Endothelial cell of umbilical vein (primary cell): ENCODE measurements around the gene CAMK2G. TPM values are rescaled to one million over a fixed set of nuclear protein-coding genes. Genes with fewer than 3 reads are reported as not detected.

Experiments
- BruUV-seq: library from RNA; stranded (reverse); fragments of 400-500 nt; replicated peaks from 2 replicates; lab custom pipeline; 2021; lab: Mats Ljungman, UMichigan
- CTCF ChIA-PET: fragments of 300-600, 350-600 bp; sonication (Branson Sonifier 250); formaldehyde crosslinking; loops from one replicate; lab custom pipeline; 2021; ENCODE audit warnings: antibody characterized with exemption, inconsistent platforms; lab: Charles Lee
- POLR2A ChIA-PET: fragments of 300-600, 350-600 bp; sonication (Branson Sonifier 250); formaldehyde crosslinking; loops from one replicate; lab custom pipeline; 2021; ENCODE audit warnings: antibody characterized with exemption, inconsistent platforms; lab: Charles Lee
- DNase-seq: peaks from one replicate; pipeline ENCODE4 v3.0.0-alpha.2; 2011; ENCODE audit warnings: low read depth, low spot score
- FAIRE-seq: peaks from 2 replicates; lab custom pipeline; 2011; peaks lifted over from hg19 to GRCh38; lab: Jason Lieb, UNC
- H2AFZ ChIP-seq: 2 replicates; pipeline ENCODE4 v1.6.0; 2012; ENCODE audit warnings: low read depth, low read length, control low read depth, inconsistent platforms
- H3K27ac ChIP-seq: 2 replicates; pipeline ENCODE4 v1.5.1; 2011; ENCODE audit warnings: low read depth, mild to moderate bottlenecking, control low read depth, low read length, moderate library complexity; ENCODE audit not compliant: insufficient read depth
- H3K27me3 ChIP-seq, 2 experiments: 2 replicates each; pipeline versions ENCODE4 v1.6.0 to v1.6.1; 2011; ENCODE audit warnings: low read length in 2 of 2, mixed read lengths in 1 of 2; ENCODE audit not compliant: control insufficient read depth in 2 of 2, insufficient read depth in 2 of 2
- H3K36me3 ChIP-seq, 2 experiments: 2 replicates in 1 of 2; 3 replicates in 1 of 2; pipeline ENCODE4 v1.5.1; 2011; ENCODE audit warnings: low read length in 2 of 2, mild to moderate bottlenecking in 1 of 2, moderate library complexity in 1 of 2; ENCODE audit not compliant: control insufficient read depth in 2 of 2, insufficient read depth in 2 of 2; ENCODE audit errors: extremely low read depth in 1 of 2
- H3K4me1 ChIP-seq: 3 replicates; pipeline ENCODE4 v1.5.1; 2011; ENCODE audit warnings: mild to moderate bottlenecking, low read length; ENCODE audit not compliant: control insufficient read depth, insufficient read depth; ENCODE audit errors: extremely low read depth
- H3K4me2 ChIP-seq: 2 replicates; pipeline ENCODE4 v1.6.1; 2011; ENCODE audit warnings: low read length, control low read depth, mixed read lengths; ENCODE audit not compliant: insufficient read depth
- H3K4me3 ChIP-seq, 3 experiments: fragments of 200-600 bp in 1 of 3; sonication (generic), shearing (Covaris generic) in 1 of 3; replicated peaks in 1 of 3; 2 replicates each; pipeline ENCODE4 v1.5.1; 2011 to 2016; ENCODE audit warnings: control low read depth in 3 of 3, low read length in 3 of 3, mild to moderate bottlenecking in 2 of 3, inconsistent platforms in 1 of 3, low read depth in 1 of 3, moderate library complexity in 1 of 3; ENCODE audit not compliant: insufficient read depth in 1 of 3
- H3K79me2 ChIP-seq: 2 replicates; pipeline ENCODE4 v1.6.0; 2012; ENCODE audit warnings: low read length, inconsistent platforms; ENCODE audit not compliant: control insufficient read depth, insufficient read depth
- H3K9ac ChIP-seq: replicated peaks from 2 replicates; pipeline ENCODE3; 2011; ENCODE audit warnings: low read length, control low read depth; ENCODE audit not compliant: insufficient read depth; ENCODE audit errors: extremely low read depth
- H3K9me1 ChIP-seq: replicated peaks from 3 replicates; pipeline ENCODE4 v1.6.0; 2011; ENCODE audit warnings: mild to moderate bottlenecking, low read length; ENCODE audit not compliant: control insufficient read depth, insufficient read depth; ENCODE audit errors: extremely low read depth
- H3K9me3 ChIP-seq: replicated peaks from 2 replicates; pipeline ENCODE4 v1.5.1; 2012; ENCODE audit warnings: low read length, inconsistent platforms; ENCODE audit not compliant: control insufficient read depth, insufficient read depth
- H4K20me1 ChIP-seq: replicated peaks from 2 replicates; pipeline ENCODE3; 2011; ENCODE audit warnings: mild to moderate bottlenecking, low read length; ENCODE audit not compliant: control insufficient read depth, insufficient read depth; ENCODE audit errors: extremely low read depth
- EZH2 ChIP-seq: IDR thresholded peaks from 2 replicates; pipeline ENCODE4 v1.6.1; 2012; ENCODE audit warnings: borderline replicate concordance, low read depth, mild to moderate bottlenecking, moderate library complexity, low read length, inconsistent platforms; ENCODE audit not compliant: severe bottlenecking
- FOS ChIP-seq: IDR thresholded peaks from 2 replicates; pipeline ENCODE4 v1.6.1; 2011; ENCODE audit warnings: mild to moderate bottlenecking, low read length, moderate library complexity, borderline replicate concordance; ENCODE audit not compliant: insufficient read depth
- GATA2 ChIP-seq: IDR thresholded peaks from 2 replicates; pipeline ENCODE4 v1.7.0; 2011; ENCODE audit warnings: low read depth, mild to moderate bottlenecking, moderate library complexity, mixed read lengths, low read length; ENCODE audit not compliant: insufficient read length, insufficient read depth
- JUN ChIP-seq: IDR thresholded peaks from 2 replicates; pipeline ENCODE4 v1.6.1; 2011; ENCODE audit warnings: borderline replicate concordance, low read depth; ENCODE audit not compliant: insufficient read length, insufficient read depth
- MYC ChIP-seq: IDR thresholded peaks from one replicate; pipeline ENCODE4 v1.6.1; 2011; ENCODE audit warnings: mild to moderate bottlenecking, low read depth, low read length
- POLR2A ChIP-seq: IDR thresholded peaks from 2 replicates; pipeline ENCODE4 v1.6.1; 2012; ENCODE audit warnings: low read depth, mild to moderate bottlenecking, control low read depth, low read length
- POLR2AphosphoS5 ChIP-seq: IDR thresholded peaks from 2 replicates; pipeline ENCODE4 v1.6.1; 2012; ENCODE audit warnings: low read depth, mild to moderate bottlenecking, control low read depth, low read length, moderate library complexity; ENCODE audit not compliant: insufficient read depth
- dilution Hi-C: fragments of 300-500 bp; cut with MboI; formaldehyde crosslinking; loops from one replicate; pipeline ENCODE4 v1.15.0; 2019; ENCODE audit warnings: low sequenced_read_pairs; ENCODE audit not compliant: extremely low pct_ligation_motif_present
- intact Hi-C: fragments of 100-400 bp; cut with micrococcal nuclease; formaldehyde crosslinking; loops from one replicate; pipeline ENCODE4 v1.10.0; 2022
- polyA plus RNA-seq, 4 experiments: library from polyadenylated mRNA; depleted of rRNA in 3 of 4; stranded (reverse) in 3 of 4; unstranded in 1 of 4; fragments of >200 nt; gene quantifications; 2 replicates each; pipeline versions ENCODE4 v1.2.1 to v1.2.3, GENCODE V29; 2011 to 2012; ENCODE audit warnings: missing spikeins in 1 of 4
- total RNA-seq: library from RNA; stranded (reverse); gene quantifications from 2 replicates; pipeline ENCODE4 v1.2.3, GENCODE V29; 2021
- TF ChIP-seq, protein P1 (sequence below), 2 donors: IDR thresholded peaks; 1 replicate in 1 of 2; 2 replicates in 1 of 2; pipeline ENCODE4 v1.5.1; 2011; ENCODE audit warnings: low read length in 2 of 2, mild to moderate bottlenecking in 2 of 2, moderate library complexity in 2 of 2, control low read depth in 1 of 2, inconsistent platforms in 1 of 2, low read depth in 1 of 2; ENCODE audit not compliant: insufficient read depth in 1 of 2; ENCODE audit errors: extremely low read depth in 1 of 2
- TF ChIP-seq, protein P2 (sequence below): IDR thresholded peaks from 2 replicates; pipeline ENCODE4 v1.6.1; 2011; ENCODE audit not compliant: insufficient read depth, insufficient read length

Gene CAMK2G
- total and polyA plus RNA-seq, 2 donors (not counting 3 experiments of a cell fraction or from before 2014, with no cell fraction given) = 27.2 to 33.6 TPM

DNA sequence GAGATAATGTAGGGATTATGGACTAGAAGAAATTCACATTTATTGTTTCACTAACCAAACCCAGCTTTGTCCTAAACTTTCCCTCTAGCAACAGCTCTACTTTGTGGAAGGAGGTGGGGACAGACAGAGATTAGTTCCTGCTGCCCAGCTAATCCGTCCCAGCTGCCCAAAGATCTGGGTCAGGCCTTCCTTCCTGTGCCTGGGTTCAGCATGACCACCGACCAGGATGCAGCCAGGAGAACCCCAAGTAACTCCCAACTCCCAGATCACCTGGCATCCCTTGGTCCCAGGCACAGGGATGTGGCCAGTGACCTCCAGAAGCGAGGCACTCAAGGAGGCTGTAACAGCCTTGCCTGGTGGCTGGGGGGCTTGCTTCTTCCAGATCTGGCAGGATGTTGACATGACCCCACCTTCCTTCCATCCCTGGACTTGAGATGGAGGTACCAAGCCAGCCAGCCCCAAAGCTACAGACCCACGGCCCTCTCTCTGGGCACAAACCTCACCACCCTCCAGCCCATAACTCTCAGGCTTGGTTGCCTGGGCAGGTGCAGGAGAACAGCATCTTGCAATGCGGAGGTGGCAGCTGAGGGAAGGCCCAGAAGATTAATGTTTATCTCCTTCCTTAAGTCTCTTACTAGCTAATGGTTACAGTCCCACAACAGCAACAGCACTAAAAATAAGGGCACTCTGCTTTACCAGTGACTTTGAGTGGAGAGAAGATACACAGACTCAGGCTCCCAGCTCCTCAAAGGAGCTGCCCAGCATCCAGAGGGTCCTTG is 11.1 kb downstream of the CAMK2G start:
- peaks cover 14% of the 10 kb centered on the region for H3K4me1 ChIP-seq
- no peaks in the 10 kb centered on the region for H3K9me1 ChIP-seq
- intact Hi-C loops (no loop called here), dilution Hi-C loops (no loop called here)
- BruUV-seq = no TSS peak
- no peaks in the 10 kb centered on the region for H3K79me2 ChIP-seq
- H3K4me2 ChIP-seq = no peak overlapping the region
- DNase-seq (no peak), FAIRE-seq (no peak)
- no peak overlapping the region for H2AFZ ChIP-seq
- no peaks in the 10 kb centered on the region for H3K27me3 ChIP-seq
- TF ChIP-seq POLR2AphosphoS5 = no peak
- TF ChIP-seq GATA2 = no peak
- no peak for TF ChIP-seq JUN
- no peak for TF ChIP-seq MYC
- TF ChIP-seq FOS = no peak
- TF ChIP-seq, protein P1, sequence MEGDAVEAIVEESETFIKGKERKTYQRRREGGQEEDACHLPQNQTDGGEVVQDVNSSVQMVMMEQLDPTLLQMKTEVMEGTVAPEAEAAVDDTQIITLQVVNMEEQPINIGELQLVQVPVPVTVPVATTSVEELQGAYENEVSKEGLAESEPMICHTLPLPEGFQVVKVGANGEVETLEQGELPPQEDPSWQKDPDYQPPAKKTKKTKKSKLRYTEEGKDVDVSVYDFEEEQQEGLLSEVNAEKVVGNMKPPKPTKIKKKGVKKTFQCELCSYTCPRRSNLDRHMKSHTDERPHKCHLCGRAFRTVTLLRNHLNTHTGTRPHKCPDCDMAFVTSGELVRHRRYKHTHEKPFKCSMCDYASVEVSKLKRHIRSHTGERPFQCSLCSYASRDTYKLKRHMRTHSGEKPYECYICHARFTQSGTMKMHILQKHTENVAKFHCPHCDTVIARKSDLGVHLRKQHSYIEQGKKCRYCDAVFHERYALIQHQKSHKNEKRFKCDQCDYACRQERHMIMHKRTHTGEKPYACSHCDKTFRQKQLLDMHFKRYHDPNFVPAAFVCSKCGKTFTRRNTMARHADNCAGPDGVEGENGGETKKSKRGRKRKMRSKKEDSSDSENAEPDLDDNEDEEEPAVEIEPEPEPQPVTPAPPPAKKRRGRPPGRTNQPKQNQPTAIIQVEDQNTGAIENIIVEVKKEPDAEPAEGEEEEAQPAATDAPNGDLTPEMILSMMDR (IDR thresholded peaks at IDR 0.05; ENCODE audit: extremely low read depth in 1 of 2, insufficient read depth in 1 of 2, low read depth in 1 of 2, low read length in 2 of 2) = no peak
- TF ChIP-seq, protein P2, sequence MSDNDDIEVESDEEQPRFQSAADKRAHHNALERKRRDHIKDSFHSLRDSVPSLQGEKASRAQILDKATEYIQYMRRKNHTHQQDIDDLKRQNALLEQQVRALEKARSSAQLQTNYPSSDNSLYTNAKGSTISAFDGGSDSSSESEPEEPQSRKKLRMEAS = no peak
- no peak for TF ChIP-seq EZH2
- no peak for TF ChIP-seq POLR2A
- H3K9ac ChIP-seq = no peak overlapping the region
- POLR2A ChIA-PET = no interaction called here
- CTCF ChIA-PET = interaction anchor here (0.7 to 2.6 kb wide), 8 partner anchors 11 to 43 kb away, joined by 3 to 10 read pairs (median 4); partner anchors contain the start of gene CAMK2G
- peaks cover 6 to 20% of the 10 kb centered on the region in 2 experiments for H3K36me3 ChIP-seq
- H3K27ac ChIP-seq = no peak overlapping the region
- no peaks in the 10 kb centered on the region for H4K20me1 ChIP-seq
- no peak overlapping the region for H3K4me3 ChIP-seq
- H3K9me3 ChIP-seq = no peaks in the 10 kb centered on the region
